Measurements from ENCODE around the gene GCC2.

GCC2 gene

DNA sequence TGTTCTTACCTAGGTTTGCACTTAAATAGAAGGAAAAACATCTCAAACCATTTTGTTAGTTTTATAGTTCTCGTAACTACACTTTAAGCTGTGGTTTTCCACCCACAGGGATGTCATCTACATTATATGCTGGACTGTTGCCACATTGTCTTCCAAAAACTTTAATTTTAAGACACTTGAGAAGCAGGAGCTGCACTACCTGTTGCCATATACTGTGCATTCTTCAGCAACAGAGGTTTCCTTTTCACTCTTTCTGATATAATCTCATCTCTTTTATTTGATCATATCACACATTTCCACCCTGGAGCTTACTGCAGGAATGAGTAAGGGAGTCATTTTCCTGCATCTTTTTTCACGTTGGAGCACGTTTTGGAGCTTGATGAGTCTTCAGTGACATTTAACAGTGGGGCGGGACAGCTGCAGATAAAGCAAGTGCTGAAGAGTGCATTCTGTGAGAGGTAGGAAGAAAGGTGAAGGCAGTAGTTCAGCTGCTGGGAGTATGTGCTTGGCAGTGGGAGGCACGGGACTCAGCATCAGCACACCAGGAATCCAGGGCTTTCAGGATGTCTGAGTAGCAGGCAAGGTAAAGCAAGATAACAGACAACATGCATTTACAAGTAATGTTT, 89.1 kb downstream of the GCC2 start:
- peaks cover 39% of the 10 kb centered on the region for H3K79me2 ChIP-seq (ENCODE audit: insufficient read depth, low read length)
- no peaks in the 10 kb centered on the region for H3K27me3 ChIP-seq (ENCODE audit: low read length)
- no peak overlapping the region for H3K27ac ChIP-seq (ENCODE audit: low read depth, low read length)

DNA sequence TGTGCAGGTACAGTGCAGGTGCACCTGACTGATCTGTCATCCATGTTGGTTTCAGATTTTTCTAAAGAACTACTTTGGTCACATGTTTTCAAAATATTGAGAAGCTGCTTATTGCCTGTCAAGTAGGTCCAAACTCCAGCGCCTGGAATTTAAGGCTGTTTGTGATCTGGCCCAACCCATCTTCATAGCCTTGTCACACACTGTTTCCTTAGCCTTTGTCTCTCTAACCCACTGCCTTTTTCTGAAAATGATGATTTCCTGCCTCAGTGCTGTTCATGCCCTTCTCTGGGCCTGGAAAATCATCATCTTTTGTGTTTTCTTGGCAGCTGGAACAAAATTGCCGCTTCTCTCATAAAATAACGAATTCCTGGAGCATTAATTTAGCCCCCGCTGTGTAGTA, 92.4 kb downstream of the GCC2 start:
- Histone ChIP-seq H3F3A (ENCODE audit: insufficient read depth) (no peaks in the 10 kb centered on the region), H3K4me2 (ENCODE audit: low read depth, low read length, poor library complexity, severe bottlenecking) (no peak overlapping the region), H3K36me3 (ENCODE audit: low read length) (no peaks in the 10 kb centered on the region), H4K20me1 (ENCODE audit: low read depth, low read length) (peaks cover under 1% of the 10 kb centered on the region; the same call in 1 of the 2 replicates), H3K9me3 (ENCODE audit: insufficient read depth, low read length) (no peaks in the 10 kb centered on the region), H3K79me2 (ENCODE audit: insufficient read depth, low read length) (peaks cover 34% of the 10 kb centered on the region), H3K9ac (ENCODE audit: low read length) (no peak overlapping the region), H2AFZ (ENCODE audit: low read depth, low read length, severe bottlenecking) (no peak overlapping the region), H3K4me3 (ENCODE audit: insufficient read depth, low read length, poor library complexity, severe bottlenecking) (no peak overlapping the region), H3K27me3 (ENCODE audit: low read length) (no peaks in the 10 kb centered on the region), H3K9me2 (replicated peaks; ENCODE audit: insufficient read depth, low read length) (no peaks in the 10 kb centered on the region), H3K27ac (ENCODE audit: low read depth, low read length) (no peak overlapping the region)
- TF ChIP-seq, protein P1, sequence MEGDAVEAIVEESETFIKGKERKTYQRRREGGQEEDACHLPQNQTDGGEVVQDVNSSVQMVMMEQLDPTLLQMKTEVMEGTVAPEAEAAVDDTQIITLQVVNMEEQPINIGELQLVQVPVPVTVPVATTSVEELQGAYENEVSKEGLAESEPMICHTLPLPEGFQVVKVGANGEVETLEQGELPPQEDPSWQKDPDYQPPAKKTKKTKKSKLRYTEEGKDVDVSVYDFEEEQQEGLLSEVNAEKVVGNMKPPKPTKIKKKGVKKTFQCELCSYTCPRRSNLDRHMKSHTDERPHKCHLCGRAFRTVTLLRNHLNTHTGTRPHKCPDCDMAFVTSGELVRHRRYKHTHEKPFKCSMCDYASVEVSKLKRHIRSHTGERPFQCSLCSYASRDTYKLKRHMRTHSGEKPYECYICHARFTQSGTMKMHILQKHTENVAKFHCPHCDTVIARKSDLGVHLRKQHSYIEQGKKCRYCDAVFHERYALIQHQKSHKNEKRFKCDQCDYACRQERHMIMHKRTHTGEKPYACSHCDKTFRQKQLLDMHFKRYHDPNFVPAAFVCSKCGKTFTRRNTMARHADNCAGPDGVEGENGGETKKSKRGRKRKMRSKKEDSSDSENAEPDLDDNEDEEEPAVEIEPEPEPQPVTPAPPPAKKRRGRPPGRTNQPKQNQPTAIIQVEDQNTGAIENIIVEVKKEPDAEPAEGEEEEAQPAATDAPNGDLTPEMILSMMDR (IDR thresholded peaks at IDR 0.05; ENCODE audit: insufficient read depth, low read length, poor library complexity, severe bottlenecking), result no peak
- TF ChIP-seq EZH2phosphoT487 (conservative IDR thresholded peaks at IDR 0.05; ENCODE audit: low read length), result no peak

More for the DNA sequence above, 89.1 kb downstream of the GCC2 start:
- Histone ChIP-seq H3K9me3 (ENCODE audit: insufficient read depth, low read length) (no peaks in the 10 kb centered on the region), H3K9ac (ENCODE audit: low read length) (no peak overlapping the region), H3F3A (ENCODE audit: insufficient read depth) (no peaks in the 10 kb centered on the region), H4K20me1 (ENCODE audit: low read depth, low read length) (peaks cover 11% of the 10 kb centered on the region), H3K36me3 (ENCODE audit: low read length) (no peaks in the 10 kb centered on the region), H3K4me2 (ENCODE audit: low read depth, low read length, poor library complexity, severe bottlenecking) (no peak overlapping the region), H3K4me3 (ENCODE audit: insufficient read depth, low read length, poor library complexity, severe bottlenecking) (no peak overlapping the region), H2AFZ (ENCODE audit: low read depth, low read length, severe bottlenecking) (no peak overlapping the region), H3K9me2 (replicated peaks; ENCODE audit: insufficient read depth, low read length) (no peaks in the 10 kb centered on the region)
- TF ChIP-seq, protein P1 (IDR thresholded peaks at IDR 0.05; ENCODE audit: insufficient read depth, low read length, poor library complexity, severe bottlenecking), result no peak
- no peak for TF ChIP-seq EZH2phosphoT487 (conservative IDR thresholded peaks at IDR 0.05; ENCODE audit: low read length)

DNA sequence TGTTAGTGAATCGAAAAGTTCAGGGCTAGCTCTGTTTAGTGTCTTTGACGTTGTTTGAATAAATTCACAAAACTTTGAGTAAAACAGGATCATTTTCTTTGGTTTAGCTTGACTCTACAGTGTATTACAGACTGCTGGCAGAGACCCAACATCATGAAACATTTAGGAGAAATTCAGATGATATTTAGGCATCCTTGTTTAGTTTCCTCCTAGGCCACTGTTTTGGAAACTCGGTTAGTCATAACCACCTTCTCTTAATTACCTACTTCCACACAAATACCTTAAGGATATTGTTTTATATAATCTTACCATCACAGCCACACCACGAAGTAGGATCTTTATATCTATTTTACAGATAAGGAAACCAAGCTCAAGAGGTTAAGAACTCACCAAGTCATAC, 93.1 kb downstream of the GCC2 start:
- H4K20me1 ChIP-seq (ENCODE audit: low read depth, low read length), result no peaks in the 10 kb centered on the region
- no peaks in the 10 kb centered on the region for H3K9me3 ChIP-seq (ENCODE audit: insufficient read depth, low read length)
- no peak overlapping the region for H3K27ac ChIP-seq (ENCODE audit: low read depth, low read length)
- H2AFZ ChIP-seq (ENCODE audit: low read depth, low read length, severe bottlenecking), result no peak overlapping the region
- H3K9ac ChIP-seq (ENCODE audit: low read length), result no peak overlapping the region
- no peaks in the 10 kb centered on the region for H3K27me3 ChIP-seq (ENCODE audit: low read length)
- peaks cover 28% of the 10 kb centered on the region for H3K79me2 ChIP-seq (ENCODE audit: insufficient read depth, low read length)
- H3K4me2 ChIP-seq (ENCODE audit: low read depth, low read length, poor library complexity, severe bottlenecking), result no peak overlapping the region
- no peaks in the 10 kb centered on the region for H3K9me2 ChIP-seq (replicated peaks; ENCODE audit: insufficient read depth, low read length)
- no peak overlapping the region for H3K4me3 ChIP-seq (ENCODE audit: insufficient read depth, low read length, poor library complexity, severe bottlenecking)
- H3F3A ChIP-seq (ENCODE audit: insufficient read depth), result no peaks in the 10 kb centered on the region
- no peak for TF ChIP-seq EZH2phosphoT487 (conservative IDR thresholded peaks at IDR 0.05; ENCODE audit: low read length)
- TF ChIP-seq, protein P1 (IDR thresholded peaks at IDR 0.05; ENCODE audit: insufficient read depth, low read length, poor library complexity, severe bottlenecking), result no peak
- no peaks in the 10 kb centered on the region for H3K36me3 ChIP-seq (ENCODE audit: low read length)

Data from SU-DHL-6 (cell line).